Hepatic stellate cell (primary cell): ENCODE results near the gene NT5E.
A peak's percentile ranks its signal among the peaks of the same experiment; 100 is the strongest.
"Not testable (repeated sequence)": the region's sequence is repeated elsewhere in the genome, so short reads cannot be mapped to it uniquely, and the experiment has no call there.

Experiments used
- DNase-seq: peaks from one replicate; pipeline ENCODE4 v3.0.0; 2011; ENCODE audit warnings: low spot score

Gene NT5E

DNA sequence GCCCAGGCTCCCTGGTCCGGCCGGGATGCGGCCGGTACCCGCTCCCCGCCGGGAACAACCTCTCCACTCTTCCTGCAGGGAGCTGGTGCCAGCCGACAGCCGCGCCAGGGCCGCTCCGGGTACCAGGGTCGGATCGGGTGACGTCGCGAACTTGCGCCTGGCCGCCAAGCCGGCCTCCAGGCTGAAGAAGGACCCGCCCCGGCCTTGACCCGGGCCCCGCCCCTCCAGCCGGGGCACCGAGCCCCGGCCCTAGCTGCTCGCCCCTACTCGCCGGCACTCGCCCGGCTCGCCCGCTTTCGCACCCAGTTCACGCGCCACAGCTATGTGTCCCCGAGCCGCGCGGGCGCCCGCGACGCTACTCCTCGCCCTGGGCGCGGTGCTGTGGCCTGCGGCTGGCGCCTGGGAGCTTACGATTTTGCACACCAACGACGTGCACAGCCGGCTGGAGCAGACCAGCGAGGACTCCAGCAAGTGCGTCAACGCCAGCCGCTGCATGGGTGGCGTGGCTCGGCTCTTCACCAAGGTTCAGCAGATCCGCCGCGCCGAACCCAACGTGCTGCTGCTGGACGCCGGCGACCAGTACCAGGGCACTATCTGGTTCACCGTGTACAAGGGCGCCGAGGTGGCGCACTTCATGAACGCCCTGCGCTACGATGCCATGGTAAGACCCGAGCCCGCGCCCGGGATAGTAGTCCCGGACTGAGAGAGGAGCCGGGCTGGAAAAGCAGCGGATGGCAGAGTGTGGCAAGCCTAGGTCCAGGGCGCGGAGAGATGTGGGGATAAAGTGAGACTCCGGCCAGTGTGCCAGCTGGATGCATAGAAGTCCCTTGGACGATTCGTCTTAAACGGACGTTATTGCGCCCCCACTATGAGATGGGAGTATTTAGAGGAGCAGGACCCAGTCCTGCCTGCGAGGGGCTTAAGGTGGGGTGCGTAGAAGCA lies at the start of gene NT5E:
TSS of gene NT5E (plus strand) at position 266 of the 942 bp plus-strand sequence. CDS start at position 323, 57 bp downstream.
- DNase-seq, result peak; percentile 68

DNA sequence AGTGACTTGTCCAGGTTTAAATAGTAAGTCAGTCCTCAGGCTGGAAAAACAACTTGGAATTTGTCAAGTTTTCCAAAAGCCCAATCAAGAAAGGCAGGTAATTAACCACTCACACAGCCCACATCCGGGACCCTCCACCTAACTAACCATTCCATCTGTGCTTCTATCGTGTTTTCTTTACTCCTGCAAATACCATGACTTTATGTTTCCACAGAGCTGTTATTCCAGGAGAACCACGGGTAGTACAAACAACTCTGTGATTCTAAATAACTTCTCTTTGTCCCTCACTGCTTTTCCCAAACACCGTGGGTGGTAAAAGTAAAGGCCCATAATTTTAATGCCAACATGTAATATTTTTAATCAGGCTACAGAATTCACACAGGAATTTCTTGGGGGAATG lies 49.6 kb upstream of the NT5E start:
- no peak for DNase-seq

DNA sequence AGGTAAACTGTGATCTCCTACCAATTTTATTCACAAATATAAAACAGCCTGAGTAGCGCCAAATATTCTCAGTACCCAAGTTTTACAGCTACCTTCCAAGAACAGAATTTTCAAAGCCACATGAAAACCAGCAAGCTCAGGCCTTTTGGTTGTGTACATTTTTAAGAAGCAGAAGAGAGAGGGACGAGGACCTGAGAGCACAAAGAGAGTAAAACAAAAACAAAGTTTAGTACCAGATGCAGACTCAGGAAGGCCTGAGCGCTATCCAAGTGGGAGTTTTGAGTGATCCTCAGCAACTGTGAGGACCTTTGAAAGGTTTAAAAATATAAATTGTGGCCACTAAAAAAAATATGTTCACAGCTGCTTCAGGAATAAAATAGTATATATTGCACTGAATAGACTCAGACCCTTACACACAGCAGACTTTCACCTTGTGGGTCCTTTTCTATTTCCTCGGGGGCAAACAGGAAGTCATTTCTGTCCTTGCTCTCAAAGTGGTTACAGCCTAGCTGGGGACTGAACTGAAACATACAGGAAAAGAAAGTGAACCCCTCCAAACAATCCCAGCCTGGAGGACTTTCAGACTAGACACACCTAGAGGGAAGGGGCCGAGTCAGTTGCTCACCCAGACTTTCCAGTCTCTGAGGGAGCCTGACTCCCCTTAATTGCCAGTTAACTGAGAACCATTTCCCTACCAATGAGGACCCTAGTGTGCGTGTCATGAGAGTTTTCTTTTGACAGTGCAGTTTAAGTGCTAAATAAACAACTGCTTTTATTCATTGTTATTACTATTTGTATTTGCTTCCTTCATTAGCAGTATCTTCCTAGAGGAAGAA lies 48.5 kb upstream of the NT5E start:
- DNase-seq, result no peak

DNA sequence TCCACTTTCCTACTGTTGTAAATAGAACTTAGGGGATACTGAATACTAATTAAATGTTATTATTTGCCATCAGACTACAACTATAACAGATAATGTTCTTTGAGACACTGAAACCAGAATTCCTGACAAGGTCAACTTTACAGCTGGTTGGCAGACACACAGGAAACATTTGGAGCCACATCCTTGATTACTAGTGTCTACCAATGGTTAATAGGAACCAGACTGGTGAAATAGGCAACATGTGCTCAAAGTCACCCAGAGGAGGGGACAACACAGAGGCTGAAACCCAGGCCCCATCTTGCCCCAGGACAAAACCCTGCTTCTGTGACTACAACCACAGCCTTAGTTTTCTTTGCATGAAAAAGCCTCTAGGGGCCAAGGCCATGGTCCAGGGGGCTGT lies 47.8 kb upstream of the NT5E start:
- DNase-seq, result no peak

DNA sequence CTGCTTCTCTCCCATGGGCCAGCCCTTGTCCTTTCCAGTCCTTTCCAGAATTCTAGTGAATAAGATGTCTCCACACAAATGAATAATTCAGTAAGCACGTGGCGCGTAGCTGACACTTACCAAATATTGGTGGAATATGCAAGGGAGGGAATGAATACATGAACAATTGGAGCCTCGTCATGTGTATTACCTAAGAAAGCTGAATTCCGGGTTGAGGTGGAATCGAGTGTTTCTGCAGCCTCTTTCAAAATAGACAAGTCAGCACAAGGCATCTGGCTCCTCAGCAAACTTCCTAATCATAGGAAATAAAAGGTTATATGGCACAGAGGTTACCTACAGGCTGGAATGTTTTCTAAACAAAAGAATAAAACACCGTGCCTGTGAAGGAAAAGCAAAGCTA lies 47.0 kb upstream of the NT5E start:
- DNase-seq, result no peak

DNA sequence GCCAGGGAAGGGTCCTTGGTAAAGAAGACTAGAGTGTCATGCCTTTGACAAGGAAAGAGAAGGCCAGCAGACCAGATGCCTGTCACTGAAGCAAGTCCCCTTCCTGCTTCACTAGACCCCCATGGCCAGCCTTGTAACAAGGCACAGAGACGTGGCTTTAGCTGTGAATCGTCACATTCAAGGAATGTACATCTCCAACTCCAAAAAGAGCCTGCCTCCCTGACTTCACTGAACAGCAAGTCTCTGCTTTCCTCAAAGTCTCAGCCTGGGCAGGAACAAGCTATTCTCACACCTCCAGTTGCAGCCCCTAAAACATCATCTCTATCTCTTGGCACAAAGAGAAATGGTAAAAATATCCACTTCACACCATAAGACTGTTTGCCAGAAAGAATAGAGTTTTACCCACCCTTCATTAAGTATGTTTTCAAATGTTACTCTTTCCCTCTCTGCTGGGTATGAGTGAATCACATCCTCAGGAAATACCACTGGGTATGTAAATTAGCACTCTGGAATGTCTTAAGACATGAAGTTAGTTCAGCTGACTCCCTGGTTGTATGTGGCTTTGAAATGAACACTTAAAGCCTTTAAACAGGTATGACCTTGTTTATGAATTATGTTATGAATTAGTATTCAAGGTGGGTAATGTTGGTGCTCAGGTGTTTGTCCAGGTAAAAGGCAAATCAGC lies 46.4 kb upstream of the NT5E start:
- peak; percentile 63 for DNase-seq

DNA sequence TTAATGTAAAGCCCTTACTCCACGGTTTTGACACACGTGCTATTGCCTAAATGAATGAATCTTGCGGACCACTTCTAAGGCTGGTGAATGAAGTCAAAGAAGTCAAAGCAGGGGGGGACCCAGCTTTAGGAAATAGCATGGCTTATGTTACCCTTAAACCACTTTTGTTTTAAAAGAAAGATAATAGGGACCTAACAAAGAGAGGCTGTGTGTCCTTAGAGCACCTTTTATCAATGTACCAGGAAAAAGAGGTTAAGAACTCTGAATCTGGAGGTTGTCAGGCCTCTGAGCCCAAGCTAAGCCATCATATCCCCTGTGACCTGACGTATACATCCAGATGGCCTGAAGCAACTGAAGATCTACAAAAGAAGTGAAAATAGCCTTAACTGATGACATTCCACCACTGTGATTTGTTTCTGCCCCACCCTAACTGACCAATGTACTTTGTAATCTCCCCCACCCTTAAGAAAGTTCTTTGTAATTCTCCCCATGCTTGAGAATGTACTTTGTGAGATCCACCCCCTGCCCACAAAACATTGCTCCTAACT lies 45.8 kb upstream of the NT5E start:
- not testable (repeated sequence) for DNase-seq

DNA sequence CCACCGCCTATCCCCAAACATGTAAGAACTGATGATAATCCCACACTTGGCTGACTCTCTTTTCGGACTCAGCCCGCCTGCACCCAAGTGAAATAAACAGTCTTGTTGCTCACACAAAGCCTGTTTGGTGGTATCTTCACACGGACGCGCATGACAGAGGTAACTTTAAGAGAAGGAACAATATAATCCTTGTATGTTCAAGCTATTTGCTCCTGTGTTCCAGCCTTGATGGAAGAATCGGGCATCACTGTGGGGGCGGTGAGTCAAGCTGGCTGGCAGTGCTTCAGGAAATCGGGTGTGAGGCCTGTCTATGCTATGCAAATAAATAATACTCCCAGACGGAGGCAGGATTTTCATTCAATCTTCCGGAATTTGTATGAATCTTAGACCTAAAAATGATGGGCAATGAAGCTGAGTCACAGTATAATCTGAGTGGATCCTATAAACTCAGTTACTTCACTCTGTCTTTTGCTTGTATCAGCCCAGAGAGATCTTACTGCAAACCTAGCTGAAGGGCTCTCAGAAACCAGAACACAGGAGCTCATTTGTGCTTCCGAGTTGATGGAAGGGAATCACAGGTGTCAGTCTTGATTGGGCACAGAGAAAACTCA lies 45.2 kb upstream of the NT5E start:
- peak; percentile 63 for DNase-seq

DNA sequence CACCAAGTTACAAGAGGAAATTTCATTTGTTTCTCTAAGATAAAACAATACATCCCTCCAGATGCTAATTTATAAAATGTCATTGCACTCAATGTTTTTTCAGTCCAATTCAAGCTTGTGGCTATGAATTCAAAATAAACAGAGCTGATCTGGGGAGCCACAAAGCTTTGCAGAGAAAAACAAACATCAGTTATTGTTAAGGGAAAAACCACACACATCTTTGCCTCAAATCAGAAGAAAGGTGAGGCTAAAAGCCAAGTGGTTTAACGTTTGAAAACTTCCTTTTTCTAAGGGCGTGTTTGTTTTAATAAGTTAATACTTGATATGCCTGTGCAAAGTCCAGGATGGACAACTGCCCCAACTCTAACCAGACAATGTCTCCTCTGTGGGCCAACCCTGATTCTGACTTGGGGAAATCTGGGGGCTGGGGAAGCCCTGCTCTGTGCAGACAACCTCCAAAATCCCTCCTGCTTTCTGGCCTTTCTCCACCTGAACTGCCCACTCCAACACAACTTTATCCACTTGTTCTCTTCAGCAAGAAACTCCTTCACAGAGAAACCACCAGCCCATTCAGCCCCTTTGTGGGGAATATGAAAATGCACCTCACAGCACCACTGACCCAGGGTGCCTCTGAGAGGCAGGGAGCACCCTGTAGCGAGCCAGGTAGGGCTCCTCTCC lies 44.6 kb upstream of the NT5E start:
- no peak for DNase-seq

DNA sequence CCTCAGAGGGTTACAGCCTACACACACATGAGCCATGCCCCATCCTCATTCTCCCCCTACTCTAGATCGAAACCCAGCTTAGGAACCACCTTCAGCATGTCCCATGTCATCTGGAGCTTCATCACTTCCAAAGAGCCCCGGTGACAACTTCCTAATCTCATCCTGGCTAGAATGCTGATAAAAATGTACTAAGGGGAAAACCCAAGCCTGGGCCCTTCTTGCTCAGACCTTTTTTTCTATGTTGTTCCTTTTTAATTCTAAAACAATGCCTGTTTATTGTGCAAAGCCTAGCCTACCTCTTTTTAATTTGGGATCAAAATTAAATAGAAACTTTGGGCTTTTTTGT lies 44.1 kb upstream of the NT5E start:
- DNase-seq, result no peak

DNA sequence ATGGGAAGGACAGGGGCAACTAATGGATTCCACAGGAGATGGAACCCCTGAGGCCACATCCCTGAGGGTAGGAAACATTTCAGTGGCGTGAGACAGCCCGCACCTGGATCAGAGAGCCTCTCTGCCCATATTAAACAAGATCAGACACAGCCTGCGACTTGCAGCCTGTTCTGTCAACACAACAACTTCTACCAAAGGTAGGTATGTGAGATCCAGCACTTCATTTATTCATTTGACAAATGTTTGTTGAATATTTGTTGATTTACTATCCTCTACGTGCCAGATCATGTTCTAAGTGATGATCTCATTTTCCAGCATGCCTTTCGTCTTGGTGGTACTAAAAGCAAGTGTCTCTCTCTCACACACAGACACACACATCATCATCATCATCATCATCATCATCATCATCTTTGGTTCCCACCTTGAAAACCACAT lies 43.2 kb upstream of the NT5E start:
- no peak for DNase-seq

DNA sequence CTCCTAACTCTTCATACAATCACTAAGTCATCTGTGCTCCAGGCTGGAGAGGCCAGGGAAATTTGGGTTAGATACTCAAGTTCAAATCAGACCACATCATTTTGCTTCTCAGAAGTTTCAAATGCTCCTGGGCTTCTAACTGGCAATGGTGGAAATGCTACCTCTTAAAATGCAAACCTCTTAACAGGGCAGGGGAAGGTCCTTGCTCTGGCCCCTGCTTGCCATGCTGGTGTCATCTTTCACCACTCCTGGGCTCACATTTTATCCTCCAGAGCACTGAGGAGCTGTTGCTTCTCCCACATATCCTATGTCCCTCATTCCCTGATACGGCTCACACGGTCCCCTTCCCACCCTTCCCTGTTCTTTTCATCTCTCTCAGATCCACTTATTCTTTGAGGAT lies 41.8 kb upstream of the NT5E start:
- DNase-seq, result no peak

DNA sequence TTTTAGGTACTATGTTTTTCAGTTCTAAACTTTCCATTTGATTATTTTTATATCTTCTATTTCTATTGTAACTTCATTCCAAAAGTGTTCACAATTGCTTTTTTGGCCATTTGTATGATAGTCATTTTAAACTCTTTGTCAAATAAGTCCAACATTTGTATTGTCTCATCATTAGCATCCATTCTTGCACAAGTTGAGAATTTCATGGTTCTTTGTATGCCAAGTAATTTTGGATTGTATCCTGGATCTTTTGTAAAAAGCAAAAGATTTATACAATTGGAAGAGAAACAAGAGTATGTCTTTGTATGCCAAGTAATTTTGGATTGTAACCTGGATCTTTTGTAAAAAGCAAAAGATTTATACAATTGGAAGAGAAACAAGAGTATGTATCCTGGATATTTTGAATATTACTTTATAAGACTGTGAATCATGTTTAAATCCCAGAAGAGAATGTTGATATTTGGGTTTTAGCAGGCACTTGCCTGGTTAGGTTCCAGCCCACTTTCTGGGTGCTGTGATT lies 36.9 kb upstream of the NT5E start:
- no peak for DNase-seq

DNA sequence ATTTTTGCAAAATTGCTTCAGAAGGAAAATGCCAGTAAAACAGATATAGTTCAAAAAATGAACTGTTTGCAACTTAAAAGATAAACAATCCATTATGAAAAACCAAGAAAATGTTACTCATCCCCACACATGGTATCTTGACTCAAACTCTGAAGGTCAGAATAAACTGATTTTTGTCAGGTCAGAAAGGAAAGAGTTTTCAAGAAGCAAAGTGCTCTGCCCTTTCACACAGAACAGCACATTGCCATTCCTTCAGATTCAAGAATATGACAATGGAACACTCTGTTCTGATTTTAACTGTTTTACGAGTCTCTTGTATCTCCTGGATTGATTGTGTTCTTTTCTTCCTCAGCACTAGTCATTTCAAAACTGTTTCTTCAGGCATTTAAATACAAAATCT lies 33.8 kb upstream of the NT5E start:
- DNase-seq, result no peak

DNA sequence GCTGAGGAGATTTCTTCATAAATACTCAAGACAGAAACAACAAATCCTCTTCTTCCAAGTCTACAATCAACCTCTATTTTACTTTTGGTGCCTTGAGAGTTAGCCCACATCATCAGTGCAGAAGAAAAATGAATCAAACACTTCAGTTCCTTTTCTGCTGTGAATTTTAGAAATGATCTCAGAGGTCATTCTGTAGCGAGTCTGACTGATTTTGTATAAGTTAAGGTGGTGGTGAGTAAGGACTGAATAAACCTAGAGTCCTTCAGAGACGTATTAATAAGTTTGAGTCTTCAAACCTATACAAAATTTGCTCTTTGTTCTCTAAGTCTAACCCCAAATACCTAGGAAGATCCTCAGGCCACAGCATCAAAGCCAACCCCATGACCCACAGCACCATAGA lies 33.1 kb upstream of the NT5E start:
- DNase-seq, result no peak

DNA sequence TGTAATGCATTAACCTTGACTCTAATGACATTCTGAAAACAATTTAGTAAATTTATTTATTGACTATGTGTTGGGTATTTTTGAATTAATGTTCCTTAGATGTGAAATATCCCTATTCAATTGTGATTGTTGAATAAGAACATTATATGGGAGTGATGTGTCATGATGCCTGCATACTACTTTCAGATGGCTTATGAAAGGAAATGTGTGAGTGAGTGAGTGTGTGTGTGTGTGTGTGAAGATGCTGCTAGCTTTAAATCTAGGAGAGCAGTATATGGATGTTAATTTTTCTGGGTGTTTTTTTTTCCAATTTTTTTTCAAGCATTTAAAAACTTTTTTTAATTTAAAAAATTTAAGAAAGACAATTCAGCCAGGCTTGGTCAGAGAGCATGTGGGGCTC lies 32.5 kb upstream of the NT5E start:
- no peak for DNase-seq

DNA sequence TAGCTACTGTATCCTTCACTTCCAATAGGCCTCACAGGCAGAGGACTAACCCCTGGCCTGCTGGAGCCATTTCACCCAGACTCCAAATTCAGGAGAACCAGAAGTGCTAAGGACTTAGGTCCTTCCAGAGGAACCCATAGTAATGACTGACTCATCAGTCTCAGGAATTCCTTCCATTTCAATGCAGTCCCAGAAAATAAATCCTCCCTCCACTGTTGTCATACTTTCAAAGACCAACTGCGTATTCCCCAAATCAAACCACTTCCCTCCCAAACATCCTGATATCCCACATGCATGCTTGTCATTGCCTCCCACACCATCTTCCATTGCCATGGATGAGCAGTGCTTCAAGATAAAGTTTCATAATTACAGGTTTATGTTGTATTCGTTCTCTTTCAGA lies 31.8 kb upstream of the NT5E start:
- peak; percentile 37 for DNase-seq

DNA sequence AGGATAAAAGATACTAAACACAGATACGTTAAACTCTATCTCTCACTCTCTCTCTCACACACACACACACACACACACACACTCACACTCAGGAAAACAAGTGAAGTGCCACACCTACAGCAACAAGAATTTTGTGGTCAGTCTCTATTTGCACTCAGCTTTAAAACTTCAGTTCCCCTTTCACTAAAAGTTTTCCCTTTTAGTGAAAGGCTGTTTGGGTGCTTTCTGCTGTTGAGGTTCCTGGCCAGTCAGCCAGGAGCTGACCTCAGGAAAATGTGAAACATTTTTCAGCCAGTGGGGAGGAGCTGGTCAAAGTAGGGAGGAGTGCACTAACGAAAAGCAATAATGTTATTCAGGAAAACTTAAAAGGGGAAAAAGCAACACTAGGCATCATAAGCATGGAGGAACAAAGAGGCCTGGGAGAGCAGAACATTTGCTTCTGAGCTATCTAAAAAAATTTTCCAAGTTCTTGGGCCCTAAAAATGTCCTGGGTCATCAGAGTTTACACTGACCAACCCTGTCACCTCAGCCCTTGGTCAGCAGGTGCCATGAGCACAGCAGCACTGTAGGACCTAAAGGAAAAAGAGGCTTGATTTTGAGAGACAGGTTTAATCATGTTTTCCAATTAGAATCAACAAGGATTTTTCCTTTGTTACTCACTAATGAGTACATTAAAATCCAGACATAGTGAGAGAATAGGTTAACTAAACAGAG lies 30.7 kb upstream of the NT5E start:
- DNase-seq, result no peak

DNA sequence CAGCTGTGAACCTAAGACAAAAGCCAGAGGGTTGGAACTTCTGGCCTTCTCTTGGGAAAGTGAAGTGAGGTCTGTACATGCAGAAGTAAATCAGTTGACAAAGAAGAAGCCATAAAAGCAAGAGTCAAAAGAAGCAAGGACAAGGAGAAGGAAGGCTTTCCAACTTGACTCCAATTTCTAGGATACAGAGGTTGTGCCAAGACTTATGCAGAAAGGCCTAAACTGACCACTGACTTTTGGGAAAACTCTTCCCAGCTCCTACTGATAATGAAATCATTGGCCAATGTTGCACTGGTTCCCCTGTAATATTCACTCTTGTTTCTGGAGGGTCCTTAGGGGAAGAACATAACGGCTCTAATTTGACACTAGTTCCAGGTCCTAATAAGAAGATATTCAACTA lies 29.3 kb upstream of the NT5E start:
- DNase-seq, result no peak

DNA sequence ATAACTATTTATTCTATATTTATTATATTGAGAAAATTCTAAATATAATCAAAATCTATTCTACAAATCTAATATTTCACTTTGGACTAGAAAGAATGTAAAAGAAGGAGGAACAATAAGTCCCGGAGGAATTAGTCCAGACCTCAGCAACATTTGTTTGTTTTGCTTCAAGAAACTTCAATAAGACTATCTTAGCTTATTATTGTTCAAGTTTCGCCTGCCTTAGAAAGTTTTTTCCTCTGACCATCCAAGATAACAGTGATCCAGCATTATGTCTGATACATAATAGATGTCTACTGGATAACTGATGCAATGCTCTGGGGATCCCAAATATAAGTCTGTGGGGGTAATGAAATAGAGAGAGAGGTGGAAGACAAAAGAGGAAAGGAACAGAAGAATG lies 28.7 kb upstream of the NT5E start:
- no peak for DNase-seq
